A549 (cell line): ENCODE results near the gene TAF8.

Experiments used
- BHLHE40 ChIP-seq: IDR thresholded peaks from 2 replicates; pipeline ENCODE4 v1.6.1; 2012; ENCODE audit warnings: low read depth, low read length, inconsistent platforms
- CEBPB ChIP-seq, 2 experiments: fragments of >200 bp in 1 of 2; sonication (Bioruptor Twin) in 1 of 2; formaldehyde crosslinking in 1 of 2; IDR thresholded peaks; 2 replicates each; pipeline ENCODE4 v1.6.1; 2012 to 2016
- CHD4 ChIP-seq: fragments of 200-600 bp; sonication (generic); IDR thresholded peaks from 2 replicates; pipeline ENCODE4 v1.6.1; 2016; ENCODE audit warnings: antibody characterized with exemption, mild to moderate bottlenecking, borderline replicate concordance
- EP300 ChIP-seq, 2 experiments: fragments of >200 bp; sonication (Bioruptor Twin); formaldehyde crosslinking; IDR thresholded peaks; 2 replicates in 1 of 2; 3 replicates in 1 of 2; pipeline ENCODE4 v1.6.1; 2016 to 2017
- JUN ChIP-seq, 2 experiments: fragments of >200 bp; sonication (Bioruptor Twin); formaldehyde crosslinking; IDR thresholded peaks; 2 replicates in 1 of 2; 3 replicates in 1 of 2; pipeline ENCODE4 v1.6.1; 2016 to 2017
- POLR2AphosphoS2 ChIP-seq: conservative IDR thresholded peaks from 2 replicates; pipeline ENCODE4 v1.6.1; 2012; ENCODE audit warnings: low read length, improper control_type of control experiment, inconsistent platforms
- RNF2 ChIP-seq: fragments of 200-600 bp; sonication (generic); IDR thresholded peaks from 2 replicates; pipeline ENCODE4 v1.6.1; 2016; ENCODE audit warnings: low read depth, mild to moderate bottlenecking, antibody characterized with exemption, moderate library complexity, borderline replicate concordance
- TF ChIP-seq, protein P1 (sequence below): fragments of >200 bp; sonication (Bioruptor Twin); formaldehyde crosslinking; IDR thresholded peaks from 3 replicates; pipeline ENCODE4 v1.5.1; 2016
- TF ChIP-seq, protein P2 (sequence below): fragments of 200-600 bp; sonication (generic); IDR thresholded peaks from 2 replicates; pipeline ENCODE4 v1.6.1; 2016; ENCODE audit warnings: antibody characterized with exemption, mild to moderate bottlenecking, moderate library complexity
- TF ChIP-seq, protein P3 (sequence below): fragments of 150-350 bp; IDR thresholded peaks from 2 replicates; pipeline ENCODE4 v1.6.1; 2014; ENCODE audit warnings: low read depth, mild to moderate bottlenecking, low read length
- TF ChIP-seq, protein P4 (sequence below): fragments of 450-650 bp; IDR thresholded peaks from 2 replicates; pipeline ENCODE4 v1.6.1; 2014; ENCODE audit warnings: antibody characterized with exemption

DNA sequence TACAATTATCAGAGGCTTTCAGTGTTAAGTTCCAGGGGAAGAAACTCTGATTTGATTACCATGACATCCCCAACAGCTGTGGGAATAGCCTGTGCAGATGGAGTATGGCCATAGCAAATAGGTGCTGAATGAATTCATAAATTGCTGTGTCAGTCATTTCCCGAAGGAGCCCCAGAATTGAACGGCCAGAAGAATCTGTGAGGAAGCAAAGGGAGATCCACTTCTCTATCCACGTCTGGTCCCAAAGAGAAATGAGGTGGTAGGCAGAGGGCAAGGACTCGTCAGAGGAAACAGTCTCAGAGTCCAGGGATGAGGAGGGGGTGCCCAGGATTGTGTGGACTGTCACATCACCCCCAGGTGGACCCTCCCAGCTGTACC, 3.1 kb upstream of the TAF8 start:
- TF ChIP-seq POLR2AphosphoS2 (no peak), CEBPB (IDR thresholded peaks at IDR 0.05) (no peak), BHLHE40 (no peak), JUN (IDR thresholded peaks at IDR 0.05) (no peak), EP300 (IDR thresholded peaks at IDR 0.05) (no peak), CHD4 (no peak), RNF2 (no peak)
- TF ChIP-seq, protein P1, sequence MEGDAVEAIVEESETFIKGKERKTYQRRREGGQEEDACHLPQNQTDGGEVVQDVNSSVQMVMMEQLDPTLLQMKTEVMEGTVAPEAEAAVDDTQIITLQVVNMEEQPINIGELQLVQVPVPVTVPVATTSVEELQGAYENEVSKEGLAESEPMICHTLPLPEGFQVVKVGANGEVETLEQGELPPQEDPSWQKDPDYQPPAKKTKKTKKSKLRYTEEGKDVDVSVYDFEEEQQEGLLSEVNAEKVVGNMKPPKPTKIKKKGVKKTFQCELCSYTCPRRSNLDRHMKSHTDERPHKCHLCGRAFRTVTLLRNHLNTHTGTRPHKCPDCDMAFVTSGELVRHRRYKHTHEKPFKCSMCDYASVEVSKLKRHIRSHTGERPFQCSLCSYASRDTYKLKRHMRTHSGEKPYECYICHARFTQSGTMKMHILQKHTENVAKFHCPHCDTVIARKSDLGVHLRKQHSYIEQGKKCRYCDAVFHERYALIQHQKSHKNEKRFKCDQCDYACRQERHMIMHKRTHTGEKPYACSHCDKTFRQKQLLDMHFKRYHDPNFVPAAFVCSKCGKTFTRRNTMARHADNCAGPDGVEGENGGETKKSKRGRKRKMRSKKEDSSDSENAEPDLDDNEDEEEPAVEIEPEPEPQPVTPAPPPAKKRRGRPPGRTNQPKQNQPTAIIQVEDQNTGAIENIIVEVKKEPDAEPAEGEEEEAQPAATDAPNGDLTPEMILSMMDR = no peak
- TF ChIP-seq, protein P2, sequence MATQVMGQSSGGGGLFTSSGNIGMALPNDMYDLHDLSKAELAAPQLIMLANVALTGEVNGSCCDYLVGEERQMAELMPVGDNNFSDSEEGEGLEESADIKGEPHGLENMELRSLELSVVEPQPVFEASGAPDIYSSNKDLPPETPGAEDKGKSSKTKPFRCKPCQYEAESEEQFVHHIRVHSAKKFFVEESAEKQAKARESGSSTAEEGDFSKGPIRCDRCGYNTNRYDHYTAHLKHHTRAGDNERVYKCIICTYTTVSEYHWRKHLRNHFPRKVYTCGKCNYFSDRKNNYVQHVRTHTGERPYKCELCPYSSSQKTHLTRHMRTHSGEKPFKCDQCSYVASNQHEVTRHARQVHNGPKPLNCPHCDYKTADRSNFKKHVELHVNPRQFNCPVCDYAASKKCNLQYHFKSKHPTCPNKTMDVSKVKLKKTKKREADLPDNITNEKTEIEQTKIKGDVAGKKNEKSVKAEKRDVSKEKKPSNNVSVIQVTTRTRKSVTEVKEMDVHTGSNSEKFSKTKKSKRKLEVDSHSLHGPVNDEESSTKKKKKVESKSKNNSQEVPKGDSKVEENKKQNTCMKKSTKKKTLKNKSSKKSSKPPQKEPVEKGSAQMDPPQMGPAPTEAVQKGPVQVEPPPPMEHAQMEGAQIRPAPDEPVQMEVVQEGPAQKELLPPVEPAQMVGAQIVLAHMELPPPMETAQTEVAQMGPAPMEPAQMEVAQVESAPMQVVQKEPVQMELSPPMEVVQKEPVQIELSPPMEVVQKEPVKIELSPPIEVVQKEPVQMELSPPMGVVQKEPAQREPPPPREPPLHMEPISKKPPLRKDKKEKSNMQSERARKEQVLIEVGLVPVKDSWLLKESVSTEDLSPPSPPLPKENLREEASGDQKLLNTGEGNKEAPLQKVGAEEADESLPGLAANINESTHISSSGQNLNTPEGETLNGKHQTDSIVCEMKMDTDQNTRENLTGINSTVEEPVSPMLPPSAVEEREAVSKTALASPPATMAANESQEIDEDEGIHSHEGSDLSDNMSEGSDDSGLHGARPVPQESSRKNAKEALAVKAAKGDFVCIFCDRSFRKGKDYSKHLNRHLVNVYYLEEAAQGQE = no peak
- TF ChIP-seq, protein P3, sequence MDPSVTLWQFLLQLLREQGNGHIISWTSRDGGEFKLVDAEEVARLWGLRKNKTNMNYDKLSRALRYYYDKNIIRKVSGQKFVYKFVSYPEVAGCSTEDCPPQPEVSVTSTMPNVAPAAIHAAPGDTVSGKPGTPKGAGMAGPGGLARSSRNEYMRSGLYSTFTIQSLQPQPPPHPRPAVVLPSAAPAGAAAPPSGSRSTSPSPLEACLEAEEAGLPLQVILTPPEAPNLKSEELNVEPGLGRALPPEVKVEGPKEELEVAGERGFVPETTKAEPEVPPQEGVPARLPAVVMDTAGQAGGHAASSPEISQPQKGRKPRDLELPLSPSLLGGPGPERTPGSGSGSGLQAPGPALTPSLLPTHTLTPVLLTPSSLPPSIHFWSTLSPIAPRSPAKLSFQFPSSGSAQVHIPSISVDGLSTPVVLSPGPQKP = no peak
- TF ChIP-seq, protein P4, sequence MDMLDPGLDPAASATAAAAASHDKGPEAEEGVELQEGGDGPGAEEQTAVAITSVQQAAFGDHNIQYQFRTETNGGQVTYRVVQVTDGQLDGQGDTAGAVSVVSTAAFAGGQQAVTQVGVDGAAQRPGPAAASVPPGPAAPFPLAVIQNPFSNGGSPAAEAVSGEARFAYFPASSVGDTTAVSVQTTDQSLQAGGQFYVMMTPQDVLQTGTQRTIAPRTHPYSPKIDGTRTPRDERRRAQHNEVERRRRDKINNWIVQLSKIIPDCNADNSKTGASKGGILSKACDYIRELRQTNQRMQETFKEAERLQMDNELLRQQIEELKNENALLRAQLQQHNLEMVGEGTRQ = no peak
